SHP77 treated with DMSO at 0.1 percent for 48 hours (cell line): ENCODE measurements around the gene NAMPT.

Source experiments
- DNase-seq: peaks from one replicate; lab custom pipeline; 2025; lab: John Stamatoyannopoulos, UW

NAMPT gene

GRCh38 chr7:106273009-106273668, 11.6 kb downstream of the NAMPT start:
- no peak for DNase-seq

GRCh38 chr7:106270122-106270977, 14.4 kb downstream of the NAMPT start:
- DNase-seq = no peak

DNA sequence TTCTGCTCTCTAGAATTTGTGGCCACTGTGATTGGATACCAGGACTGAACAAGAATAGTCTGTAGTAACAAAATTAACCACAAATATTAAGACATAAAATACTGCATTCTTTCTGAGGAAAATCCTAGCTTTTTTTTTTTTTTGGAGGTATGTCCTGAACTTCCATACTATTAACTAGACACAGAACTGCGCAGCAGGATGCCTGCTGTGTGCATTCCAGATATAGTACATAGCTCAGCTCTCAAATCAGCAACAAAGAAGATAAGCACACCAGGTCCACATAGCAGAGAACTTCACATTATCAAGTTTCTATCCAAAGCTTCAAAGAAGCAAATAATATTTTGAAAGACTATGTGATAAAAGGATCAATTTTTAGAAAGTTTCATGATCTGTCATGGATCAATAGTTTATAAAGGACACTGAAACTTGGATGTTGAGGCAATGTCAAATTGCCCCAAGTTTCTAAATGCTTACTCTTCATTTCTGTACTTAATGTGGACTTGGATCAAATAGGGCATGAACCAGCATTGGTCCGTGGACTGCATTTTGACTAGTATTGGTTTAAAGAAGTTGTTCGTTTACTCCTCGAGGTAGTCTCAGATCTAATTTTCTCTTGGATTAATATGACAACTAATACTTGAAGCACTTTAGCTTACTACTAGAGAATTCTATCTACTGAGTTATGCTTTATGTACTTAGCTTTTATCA, 15.4 kb downstream of the NAMPT start:
- no peak for DNase-seq

DNA sequence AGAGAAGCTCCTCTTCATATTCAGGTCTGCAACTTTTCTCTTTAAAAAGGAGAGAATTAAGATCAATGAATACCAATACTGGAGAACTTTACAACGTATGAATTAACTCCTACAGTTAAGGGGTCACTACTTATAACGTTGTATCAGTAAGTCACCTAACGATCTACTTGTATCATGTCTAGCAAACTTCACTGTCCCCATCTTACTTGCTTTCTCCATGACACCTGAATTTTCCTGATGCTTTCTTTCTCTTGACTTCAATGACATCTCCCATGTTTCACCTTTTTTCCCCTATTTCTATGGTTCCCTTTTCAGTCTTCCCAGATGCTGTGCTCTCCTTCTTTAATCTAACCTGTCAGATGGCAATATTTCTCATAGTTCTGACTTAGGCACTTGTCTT, 19.6 kb downstream of the NAMPT start:
- no peak for DNase-seq

- DNase-seq = no peak
Measured at GRCh38 chr7:106262221-106262881, 22.4 kb downstream of the NAMPT start.

DNA sequence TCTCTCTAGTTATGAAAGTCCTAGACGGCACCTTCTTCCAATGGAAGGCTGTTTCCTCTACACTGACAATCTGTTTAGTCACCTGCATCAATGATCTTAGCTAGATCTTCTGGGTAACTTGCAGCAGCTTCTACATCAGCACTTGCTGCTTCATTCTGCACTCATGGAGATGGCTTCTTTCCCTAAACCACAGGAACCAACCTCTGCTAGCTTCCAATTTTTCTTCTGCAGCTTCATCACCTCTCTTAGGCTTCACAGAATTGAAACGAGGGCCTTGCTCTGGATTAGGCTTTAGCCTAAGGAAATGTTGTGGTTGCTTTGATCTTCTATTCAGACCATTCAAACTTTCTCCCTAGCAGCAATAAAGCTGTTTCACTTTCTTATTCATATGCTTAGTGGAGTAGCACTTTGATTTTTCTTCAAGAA, 24.6 kb downstream of the NAMPT start:
- no peak for DNase-seq

DNA sequence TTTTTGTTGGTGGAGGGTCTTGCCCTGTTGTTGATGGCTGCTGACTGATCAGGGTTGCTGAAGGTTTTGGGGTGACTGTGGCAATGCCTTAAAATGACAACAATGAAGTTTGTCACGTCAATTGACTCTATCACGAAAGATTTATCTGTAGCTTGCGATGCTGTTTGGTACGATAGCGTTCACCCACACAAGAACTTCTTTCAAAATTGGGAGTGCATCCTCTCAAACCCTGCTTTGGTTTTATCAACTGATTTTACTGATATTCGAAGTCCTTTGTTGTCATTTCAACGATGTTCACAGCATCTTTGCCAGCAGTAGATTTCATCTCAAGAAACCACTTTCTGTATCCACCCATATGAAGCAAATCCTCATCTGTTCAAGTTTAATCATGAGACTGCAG, 26.0 kb downstream of the NAMPT start:
- DNase-seq = no peak

- DNase-seq = no peak
Measured at GRCh38 chr7:106257752-106258151, 27.0 kb downstream of the NAMPT start.

DNA sequence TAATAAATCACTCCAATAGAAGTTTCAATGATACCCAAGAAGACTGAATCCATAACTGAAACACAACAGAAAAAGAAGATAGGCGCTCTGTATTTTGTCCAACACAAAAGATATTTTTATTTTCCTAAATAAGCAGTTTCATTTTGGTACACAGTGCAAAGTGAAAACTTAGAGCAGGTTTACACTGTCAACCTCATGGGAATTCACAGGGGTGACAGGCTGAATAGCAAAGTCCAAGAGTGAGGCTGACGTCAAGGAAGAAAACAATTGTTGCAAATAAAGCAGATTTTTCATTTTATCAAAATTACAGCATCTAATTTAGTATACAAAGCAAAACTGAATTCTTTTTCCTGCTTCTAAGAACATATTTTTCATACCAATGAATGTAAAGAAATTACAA, 28.6 kb downstream of the NAMPT start:
- no peak for DNase-seq

GRCh38 chr7:106255246-106255645, 29.5 kb downstream of the NAMPT start:
- no peak for DNase-seq

DNA sequence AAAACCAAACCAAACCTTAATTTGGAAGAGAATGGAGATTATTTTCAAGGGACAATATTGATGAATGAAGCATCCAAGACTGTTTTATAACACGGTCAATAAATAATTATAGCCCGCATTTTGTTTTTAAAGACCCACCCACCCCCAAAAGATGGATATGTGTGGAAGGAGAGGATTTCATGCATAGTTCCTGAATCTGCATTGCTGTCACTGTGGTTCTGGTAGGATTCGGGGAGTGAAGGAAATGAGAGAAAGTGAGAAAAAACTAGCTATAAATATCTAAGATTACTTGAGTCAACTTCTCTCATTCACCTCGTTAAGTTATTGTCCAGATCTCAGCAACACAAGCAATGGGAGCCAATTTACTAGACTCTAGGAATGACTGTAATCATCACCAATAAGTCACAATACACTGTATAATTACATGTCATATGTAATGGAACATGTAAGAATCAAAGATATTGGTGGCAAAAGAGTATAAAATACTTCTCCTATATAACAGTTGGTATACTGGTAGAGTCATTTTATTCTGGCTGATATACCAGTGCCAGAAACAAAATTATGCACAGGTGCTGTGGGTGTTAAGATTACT, 30.2 kb downstream of the NAMPT start:
- no peak for DNase-seq

- DNase-seq = no peak
Measured at GRCh38 chr7:106252568-106252967, 32.2 kb downstream of the NAMPT start.

- DNase-seq = no peak
Measured at GRCh38 chr7:106249488-106249887, 35.3 kb downstream of the NAMPT start.

GRCh38 chr7:106248600-106248999, 36.2 kb downstream of the NAMPT start:
- DNase-seq = no peak

DNA sequence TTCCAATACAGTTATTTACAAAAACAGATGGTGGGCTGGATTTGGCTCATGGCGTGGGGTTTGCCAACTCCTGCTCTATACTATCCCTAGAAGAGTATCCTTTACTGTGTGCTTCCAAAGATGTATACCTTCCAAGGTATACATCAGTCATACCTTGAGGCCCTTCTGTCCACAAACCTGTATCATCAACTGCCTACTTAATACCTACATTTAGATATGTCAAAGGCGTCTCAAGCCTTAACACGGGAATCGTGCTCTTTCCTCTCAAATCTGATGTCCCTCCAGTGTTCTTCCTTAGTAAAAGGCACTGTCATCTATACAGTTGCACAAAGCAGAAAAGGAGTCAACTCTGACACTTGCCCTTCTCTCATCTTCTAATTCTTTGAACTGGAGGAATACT, 36.9 kb downstream of the NAMPT start:
- no peak for DNase-seq

- DNase-seq = no peak
Measured at GRCh38 chr7:106246902-106247711, 37.7 kb downstream of the NAMPT start.

DNA sequence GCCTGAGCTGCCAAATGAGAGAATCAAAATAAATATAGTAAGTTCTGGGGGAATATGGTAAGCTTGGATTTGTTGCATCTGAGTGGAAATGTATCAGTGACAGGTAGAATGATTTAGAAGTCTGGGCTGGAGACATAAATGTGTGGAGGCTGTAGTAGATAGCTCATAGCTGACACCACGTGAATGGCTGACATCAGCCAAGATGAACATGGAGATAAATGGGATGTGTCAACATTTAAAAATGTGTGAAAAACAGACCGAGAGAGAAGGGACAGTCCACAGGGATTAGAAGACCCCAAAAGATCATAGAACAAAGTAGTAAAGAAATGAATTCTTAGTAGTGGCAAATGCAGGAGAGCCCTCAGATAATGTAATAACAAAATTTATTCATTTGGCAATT, 40.9 kb downstream of the NAMPT start:
- DNase-seq = no peak

GRCh38 chr7:106239406-106239805, 45.4 kb downstream of the NAMPT start:
- no peak for DNase-seq

DNA sequence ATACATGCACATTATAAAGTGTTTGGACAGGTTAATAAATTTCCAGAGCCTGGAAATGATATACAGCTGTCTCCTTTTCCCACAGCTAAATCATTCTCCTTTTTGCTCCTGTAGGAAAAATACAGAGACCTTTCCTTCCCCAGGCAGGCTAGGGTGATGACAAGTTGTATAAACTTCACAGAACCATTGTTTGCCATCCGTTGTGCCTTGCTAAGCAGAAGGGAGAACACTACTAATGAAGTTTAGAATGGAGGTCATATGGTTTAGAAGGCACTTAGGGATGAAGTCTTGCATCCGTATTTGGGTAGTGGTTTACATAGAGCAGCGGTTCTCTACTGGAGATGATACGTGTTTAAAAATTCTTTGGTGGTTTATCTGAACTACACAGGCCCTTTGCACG, 46.0 kb downstream of the NAMPT start:
- no peak for DNase-seq

DNA sequence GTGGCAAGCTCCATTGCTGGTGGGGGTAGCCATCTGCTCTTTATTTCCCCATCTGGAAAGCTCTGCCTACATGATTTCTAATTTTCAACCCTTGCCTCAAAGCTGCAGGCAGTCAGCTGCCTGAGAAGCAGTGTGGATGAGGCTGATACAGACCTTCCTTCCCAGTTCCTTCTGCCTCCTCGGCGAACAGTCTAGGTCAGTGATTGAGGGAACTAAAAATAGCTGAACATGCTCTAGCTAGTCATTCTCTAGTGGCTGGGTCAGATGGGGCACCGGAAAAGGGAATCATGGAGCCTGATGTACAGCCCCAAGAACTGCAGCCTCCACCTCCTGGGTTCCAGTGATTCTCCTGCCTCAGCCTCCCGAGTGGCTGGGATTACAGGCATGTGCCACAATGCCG, 48.7 kb downstream of the NAMPT start:
- no peak for DNase-seq

DNA sequence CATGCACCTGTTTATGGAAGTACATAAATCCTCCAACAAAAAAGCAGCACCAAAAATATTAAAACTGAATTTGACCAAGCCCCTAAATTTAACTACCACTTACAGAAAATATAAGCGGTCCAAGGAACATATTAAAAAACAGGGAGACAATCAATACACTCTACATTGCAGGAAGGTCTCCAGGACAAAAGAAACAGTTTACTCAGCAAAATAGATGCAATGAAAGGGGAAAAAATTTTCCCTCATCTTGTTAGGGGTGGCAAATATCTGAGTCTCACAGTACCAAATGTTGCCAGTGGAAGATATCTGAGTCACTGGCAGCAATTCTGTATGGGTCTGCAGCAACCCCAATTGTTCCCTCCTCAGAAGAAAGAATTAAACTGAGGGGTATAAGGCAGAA, 50.4 kb downstream of the NAMPT start:
- DNase-seq = no peak
